NCI-H69 (cell line): Measurements from ENCODE around the gene SOBP.

ENCODE experiments used
- DNase-seq: peaks from one replicate; lab custom pipeline; 2025; lab: John Stamatoyannopoulos, UW

SOBP gene

DNA sequence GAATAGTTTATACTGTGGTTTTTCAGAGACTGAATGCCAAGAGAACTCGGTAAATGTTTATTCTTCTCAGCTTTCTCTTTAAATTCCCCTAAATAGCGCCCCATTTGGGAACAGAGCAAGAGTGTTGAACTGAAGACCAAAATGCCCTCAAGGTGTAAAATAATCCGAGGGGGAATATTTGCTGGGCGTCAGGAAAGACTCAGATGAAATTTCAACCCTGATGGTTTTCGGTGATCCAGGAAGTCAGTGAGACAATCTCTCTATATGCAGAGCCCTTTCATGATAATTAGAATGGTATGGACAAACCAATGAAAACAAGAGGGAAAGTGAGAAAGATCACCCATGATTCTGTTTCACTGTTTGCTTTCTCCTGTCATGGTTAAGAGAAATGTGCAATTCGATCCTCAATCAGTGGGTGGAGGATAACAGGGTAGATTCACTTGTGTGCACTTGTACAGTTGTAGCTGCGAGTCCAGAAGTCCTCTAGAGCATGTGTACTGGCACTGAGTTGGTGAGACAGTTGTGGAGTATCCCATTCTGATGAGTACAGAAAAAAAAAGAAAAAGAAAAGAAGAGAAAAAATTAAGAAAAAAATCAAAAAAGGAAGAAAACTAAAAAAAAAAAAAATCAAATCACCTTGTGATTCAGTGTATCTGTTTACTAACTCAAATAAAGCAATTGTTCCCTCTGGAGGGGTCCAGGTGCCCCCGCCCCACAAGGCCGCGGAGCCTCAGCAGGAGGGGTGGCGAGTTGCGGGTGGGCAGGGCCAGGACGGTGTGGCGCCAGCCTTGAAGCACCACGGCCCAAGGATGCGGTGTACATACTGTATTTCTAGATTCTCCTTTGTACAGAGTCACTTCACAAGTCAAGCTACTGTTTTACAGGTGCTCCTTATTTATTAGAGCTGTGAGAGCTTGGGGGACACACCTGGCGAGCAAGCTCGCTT, 169.3 kb downstream of the SOBP start:
- DNase-seq, result peak; percentile 99

DNA sequence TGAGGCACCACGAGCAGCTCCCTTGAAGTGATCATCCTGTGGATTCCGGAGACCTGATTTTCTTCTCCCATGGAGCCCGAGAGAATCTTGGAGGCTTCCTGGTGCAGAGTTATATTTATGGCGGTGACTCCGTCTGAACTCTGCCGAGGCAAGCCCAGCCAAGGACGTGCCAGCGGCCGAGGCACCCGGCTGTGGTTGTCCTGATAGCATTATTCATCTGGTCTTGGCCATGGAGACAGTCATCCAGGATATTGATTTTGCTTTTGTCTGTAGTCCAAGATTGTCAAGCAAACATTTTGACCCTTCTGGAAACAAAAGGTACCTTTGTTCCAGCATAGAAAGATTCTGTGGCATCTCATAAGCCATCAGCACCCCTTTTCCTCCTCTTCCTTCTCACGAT, 170.9 kb downstream of the SOBP start:
- DNase-seq, result no peak

DNA sequence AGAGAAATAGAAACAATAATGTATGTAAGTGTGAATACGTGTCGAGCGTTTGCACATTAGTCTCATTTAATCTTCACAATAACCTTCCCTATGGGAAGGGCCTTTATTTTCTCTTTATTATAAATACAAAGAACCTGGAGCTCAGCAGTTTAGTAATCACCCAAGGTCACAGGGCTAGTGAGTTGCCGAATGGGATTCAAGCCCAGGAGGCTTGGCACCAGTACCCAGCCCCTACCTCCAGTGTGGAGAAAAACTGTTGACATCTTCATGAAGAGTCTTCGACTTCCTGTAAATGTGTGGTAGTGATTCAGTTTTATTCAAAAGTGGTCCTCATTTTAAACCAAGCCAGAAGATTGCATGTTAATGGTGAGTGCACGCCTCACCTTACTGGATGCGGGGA, 171.4 kb downstream of the SOBP start:
- no peak for DNase-seq

DNA sequence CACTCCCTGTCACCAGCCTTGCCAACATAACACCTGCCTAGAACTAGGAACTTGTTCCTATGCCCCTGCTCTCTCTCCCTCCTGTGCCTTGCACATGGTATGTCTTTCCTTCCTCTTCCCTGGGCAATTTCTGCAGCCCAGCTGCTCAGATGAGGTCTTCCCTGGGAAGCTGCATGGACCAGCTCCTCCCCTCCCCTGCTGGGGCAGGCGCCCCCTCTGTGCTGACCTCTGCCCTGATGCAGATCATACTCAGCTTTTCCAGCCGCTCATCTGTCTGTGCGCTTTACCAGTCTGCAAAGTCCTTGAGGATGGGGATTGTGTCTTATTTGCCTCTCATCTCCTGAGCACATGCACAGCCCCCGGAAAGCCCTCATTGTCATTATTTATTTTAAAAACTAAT, 172.4 kb downstream of the SOBP start:
- DNase-seq, result peak; percentile 24

DNA sequence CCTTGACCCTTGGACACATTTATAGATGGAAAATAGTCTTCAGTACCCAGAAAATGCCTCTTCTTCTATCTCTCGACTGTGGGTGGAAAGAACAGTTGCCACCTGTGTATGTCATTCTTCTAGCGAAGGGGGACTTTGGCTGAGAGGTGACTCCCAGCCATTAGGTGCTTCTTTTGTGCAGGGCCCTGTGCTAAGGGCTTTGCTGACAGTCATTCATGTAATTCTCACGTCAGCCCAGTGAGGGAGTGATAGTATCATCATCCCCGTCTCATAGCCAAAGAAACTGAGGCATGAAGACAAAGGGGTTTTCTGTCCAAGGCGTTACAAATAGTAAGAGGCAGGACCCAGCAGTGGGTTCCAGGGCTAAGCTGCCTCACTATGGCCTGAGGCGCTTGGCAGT, 173.4 kb downstream of the SOBP start:
- no peak for DNase-seq

DNA sequence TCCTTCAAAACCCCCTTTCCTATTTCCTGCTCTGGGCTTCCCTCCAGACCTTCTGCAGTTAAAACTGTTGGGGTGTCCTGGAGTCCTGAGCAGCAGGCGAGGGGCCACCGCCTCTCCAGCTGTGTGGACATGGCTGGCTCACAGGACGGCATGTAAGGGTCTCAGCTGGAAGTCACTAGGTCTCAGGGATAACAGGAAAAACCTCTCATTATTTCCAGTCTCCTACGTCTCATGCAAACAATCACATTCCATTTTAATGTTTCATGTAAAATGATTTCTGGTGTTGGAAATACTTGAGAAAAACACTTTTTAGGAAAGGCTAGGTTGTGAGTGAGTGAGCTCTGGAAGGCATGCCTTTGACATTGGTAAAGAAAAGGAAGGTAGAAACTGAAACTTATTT, 175.5 kb downstream of the SOBP start:
- peak; percentile 54 for DNase-seq

DNA sequence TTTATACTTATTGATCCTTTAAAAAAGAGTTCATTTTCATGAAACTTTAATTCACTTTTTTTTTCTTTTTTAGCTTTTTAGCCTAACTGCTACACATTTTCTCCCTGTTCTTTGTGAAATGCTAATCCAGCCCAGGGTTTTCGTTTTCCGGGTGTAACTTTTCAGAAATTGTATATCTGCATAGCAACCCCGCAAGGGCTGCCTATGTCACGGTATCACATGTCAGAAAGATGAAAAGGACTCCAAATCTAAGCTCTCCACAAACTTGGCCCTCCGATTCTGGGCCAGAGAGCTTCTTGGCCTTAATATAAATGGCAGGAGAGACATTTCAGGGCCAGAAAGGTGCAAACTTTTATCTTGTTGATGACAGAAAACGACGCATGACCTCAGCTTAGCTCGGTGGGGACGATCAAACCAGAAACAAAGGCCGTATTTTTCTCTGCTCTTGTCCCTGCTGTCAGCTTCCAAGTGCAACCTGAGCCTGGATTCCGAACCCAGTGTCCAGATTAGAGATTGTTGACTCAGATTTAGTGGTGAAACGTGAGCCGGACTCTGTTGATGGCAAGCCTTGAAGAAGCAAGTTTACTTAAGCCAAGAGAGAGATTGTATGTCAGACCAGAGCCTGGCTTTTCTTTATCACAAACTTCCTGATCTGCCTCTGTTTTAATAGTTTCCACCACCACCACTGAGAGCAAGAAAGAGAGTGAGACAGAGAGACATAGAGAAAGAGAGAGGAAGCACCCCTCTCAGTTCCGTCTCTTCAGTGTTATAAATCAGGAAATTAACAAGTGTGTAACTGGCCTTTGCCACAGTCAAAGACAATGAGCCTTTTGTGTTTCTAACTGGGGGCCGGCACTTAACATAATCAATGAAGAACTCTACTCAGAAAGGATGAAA, 176.4 kb downstream of the SOBP start:
- peak; percentile 68 for DNase-seq

DNA sequence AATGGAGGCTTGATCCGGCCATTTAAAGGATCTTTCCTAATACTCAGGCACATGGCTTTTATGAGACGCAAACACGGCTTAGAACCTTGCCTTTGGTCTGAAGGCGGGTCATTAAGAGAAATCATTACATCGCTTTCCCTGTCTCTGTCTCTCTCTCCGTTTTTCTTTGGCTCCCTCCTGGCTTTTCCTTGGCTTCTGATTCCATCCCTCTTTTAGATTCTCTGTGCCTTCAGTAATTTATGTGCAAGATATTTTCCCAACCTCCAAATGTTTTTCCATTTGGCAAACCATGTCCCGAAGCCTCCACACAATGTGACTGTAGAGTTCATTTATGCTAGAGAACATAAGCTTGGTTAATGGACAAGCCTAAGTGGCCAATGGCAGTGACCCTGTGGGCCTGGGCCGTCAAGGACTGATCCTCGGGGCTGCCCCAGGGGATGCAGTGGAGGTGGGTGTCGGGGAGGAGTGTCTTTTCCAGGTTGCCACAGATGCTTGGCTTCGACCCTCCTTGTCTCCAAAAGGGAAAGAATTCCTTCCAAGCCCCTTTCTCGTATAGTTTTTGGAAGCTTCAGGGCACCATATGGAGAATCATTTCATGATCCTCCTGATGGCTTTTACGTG, 177.2 kb downstream of the SOBP start:
- DNase-seq, result peak; percentile 31

DNA sequence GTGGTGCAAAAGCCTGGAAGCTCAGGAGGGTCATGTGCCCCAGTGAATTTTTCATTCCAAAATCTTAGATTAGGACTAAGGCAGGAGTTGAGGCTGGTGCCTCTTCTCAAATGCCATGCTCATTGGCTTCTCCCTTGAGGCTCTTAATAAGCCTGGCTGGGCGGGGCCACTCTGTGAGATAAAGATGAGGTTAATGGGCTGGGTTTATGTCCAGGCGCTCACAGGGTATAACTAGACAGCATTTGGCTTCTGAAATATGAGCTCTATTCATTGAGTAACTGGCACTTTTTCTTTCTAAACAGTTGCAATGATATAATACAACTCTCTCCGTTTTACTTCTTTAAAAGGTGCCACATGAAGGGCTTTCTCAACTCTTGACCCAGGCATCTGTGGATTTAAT, 177.9 kb downstream of the SOBP start:
- peak; percentile 91 for DNase-seq

DNA sequence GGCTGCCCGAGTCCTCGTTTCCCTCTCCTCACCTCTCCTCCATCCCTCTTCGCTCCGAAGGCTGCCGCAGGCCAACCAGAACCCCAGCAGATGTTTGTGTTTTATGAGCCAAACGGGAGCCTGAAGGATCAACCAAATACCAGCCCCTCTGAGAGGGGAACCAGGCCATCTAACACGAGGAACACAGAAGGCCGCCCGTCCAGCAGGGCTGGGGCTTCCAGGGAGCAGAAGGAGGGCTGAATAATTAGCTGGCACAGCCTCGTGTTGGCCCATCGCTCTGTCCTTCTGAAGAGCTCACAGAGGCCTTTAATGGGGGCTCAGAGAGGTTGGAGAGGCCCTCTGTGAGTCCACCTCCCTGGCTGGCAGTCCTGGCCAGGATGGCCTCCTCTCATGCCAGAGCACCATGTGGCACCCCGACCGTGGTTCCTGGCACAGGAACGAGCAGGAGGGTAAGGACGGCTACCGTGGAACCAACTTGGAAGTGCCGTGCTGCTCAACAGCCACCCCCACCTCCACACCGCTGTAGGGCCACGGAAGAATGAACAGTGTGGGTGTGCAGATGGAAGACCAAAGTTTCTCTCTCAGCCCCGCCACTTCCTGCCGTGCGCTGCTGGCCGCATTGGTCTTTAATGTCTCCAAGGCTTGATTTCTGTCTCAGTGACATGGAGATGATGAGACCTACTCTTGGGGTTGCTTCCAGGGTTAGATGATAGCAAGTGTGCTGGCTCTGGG, 179.0 kb downstream of the SOBP start:
- peak; percentile 24 for DNase-seq

DNA sequence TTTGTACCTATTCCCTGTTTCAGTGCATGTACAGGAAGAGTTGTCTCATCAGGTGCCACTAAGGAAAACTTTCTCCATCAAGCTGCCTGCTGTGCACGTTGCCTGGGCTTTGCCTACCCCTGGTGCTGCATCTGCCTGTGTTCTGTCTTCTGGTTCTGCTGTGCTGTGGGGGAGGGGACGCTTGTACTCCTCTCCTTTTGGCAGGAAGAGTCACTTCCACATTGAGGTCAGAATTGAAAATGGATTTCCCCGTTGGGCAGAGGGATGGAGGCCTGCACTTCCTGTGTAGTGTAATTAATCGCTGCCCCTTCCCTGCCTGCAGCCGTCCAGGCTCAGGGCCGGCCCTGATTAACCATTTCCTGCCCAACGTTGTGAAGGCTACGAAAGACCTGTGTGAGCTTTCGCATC, 180.9 kb downstream of the SOBP start:
- DNase-seq, result peak; percentile 88

DNA sequence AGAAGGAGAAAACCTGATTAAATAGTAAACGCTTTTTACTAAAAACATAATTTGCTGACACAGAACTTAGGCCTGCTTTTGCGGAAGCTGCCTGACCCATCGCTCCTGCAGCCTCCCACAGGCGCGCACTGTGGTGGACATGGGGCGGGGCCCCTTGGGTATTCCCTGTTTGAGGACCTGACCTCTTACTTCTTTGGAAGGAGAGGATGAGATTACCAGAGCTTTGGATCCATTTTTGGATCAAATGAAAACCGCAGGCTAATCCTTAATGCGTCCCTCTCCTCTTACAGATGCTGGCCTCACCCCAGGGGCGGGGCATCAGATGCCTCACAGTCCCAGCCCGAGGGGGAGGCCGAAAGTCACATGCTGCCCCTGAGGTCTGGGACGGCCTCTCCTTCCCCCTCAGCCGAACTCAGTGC, 183.2 kb downstream of the SOBP start:
- DNase-seq, result no peak

DNA sequence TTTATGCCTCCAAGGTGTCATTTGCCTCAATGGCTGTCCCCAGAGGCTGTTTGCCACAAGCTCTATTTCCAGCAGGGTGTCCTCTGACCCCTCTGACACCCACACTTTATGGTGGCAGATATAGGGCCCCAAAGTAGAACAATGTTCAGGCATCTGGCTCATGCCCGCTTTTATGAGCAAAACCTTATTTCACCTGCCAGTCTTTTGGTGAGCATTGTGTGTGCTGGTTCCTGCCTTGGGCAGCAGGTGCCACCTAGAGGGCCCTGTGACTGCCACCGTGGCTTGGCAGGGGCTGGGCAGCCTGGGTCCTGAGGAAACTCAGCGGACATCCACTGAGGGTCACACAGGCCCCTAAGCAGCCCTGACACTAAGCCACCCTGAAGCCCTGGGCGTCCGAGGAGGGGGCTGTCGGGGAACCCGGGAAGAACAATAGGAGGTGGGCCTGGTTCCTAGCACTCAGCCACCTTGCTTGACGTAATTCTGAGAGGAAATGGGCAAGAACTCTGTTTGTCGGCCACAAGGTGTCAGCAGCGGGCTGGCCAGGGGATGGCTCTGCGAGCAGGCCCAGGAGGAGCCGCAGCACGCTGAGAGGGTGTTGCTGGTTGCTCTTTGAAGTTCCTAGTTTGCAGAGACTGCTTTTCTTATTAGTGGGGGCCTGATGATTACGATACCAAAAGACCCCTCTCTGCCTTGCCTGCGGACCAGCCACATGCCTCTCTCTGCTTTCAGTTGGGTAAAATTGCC, 185.2 kb downstream of the SOBP start:
- peak; percentile 92 for DNase-seq

DNA sequence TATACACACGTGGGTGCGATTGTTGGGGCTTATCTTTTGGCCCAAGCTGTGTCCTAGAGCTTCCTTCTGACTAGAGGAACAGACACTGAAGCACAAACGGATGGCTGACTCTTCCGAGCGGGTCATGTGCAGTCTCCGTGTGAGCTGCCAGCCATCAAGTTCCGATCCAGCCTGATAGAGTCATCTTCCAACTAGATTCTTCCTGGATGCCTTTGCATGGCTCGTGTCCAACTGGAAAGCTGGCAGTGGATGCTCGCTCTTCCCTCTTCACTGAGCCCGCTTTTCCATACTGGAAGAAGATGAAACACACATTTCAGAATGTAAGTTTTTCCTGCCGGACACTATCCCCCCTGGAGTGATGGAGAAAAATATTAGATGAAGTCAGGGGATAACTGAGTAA, 186.1 kb downstream of the SOBP start:
- DNase-seq, result no peak

DNA sequence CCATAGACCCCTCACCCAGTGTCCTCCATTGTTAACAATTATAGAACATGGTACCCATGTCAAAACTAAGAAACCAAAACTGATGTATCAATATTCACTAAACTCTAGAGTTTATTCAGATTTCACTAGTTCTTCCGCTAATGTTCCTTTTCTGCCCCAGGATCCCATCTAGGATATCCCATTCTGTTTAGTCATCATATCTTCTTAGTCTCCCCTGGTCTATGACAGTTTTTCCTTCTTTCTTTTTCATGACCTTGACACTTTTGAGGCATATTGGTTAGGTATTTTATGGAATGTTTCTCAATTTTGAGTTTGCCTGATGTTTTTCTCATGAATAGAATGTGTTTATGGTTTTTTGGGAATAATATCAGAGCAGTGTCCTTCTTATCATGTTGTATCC, 187.5 kb downstream of the SOBP start:
- no peak for DNase-seq

DNA sequence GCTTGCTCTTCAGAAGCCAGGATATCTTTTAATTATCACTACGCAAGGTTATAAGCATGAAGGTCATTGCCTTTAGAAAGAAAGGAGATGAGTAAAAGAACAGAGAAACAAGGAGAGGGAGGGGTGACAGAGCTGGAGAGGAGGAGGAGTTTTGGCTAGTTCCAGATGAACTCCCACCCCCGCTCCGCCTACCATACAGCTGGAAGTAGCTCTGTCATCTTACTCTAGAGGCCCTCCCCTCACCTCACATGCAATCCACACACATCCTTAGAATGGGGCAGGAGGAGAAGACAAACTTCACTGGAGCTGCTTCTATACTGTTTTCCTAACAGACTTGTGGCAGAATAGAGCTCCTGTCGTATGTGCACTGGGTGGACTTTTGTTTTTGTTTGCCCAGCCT, 189.5 kb downstream of the SOBP start:
- DNase-seq, result peak; percentile 50

DNA sequence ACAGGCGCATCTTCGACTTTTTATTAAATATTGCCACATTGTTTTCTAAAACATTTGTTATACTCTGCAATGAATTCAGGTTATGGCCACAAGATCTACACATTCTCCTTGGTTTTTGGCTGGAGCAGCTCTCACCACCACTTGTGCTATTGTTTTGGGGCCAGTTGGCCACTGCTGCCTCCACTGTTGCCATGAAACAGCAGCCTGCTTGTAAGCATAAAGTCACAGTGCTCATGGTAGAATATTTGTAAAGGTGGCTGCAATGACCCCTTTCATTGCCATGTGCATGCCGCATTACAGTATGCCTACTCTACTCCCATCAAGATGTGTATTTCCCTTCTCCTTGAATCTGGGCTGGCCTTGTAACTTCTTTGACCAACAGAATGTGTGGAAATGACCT, 192.8 kb downstream of the SOBP start:
- no peak for DNase-seq

DNA sequence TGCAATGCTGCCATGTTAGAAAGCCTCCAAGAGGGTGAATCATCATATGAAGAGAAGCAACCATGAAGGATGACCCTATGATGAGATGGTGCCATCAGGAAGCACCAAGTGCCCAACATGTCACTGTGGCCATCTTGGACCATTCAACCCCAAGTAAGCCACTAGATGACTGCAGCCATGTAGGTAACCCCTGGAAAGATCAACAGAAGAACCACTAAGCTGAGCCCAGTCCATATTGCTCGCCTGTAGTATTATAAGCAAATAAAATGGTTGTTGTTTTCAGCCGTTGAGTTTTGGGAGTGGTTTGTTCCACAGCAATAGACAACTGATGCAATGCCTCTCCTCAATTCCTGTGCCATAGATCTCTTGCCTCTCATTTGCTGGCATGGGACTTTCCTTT, 193.3 kb downstream of the SOBP start:
- DNase-seq, result no peak

DNA sequence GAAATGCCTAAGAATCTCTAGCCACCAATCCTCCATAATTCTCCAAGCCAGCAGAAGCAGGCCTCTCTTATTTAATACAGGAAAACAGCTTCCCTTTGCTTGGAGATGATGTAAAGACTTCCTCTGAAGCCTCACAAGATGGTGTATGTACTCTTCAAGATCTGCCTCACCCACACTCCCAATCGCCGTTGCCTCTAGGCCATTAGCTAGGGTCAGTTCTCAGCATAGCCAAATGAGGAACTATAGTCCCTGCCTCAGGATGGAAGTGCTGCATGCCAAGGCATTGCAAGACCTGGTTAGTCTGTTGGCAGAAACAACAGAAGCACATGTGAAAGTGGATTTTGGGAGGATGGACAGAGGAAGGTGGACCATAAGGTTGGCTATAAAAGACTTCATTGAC, 195.1 kb downstream of the SOBP start:
- no peak for DNase-seq

DNA sequence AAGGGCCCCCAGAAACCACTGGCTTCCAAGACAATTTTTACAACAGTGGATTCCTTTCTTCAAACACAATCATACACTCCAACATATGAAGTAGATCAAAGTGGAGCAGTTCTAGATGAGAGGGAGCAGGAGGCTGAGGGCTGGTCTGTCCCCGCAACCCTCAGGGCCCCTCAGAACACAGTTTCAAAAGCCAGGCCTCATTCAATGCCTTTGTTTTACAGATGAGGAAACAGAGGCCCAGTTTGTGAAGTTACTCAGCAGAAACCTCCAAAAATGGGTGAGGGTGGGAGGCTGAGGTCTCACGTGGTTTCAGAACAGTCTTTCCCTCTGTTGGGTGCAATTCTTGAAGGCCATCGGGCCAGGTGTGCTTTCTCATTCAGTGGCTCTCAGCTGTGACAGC, 199.3 kb downstream of the SOBP start:
- DNase-seq, result no peak
